ENCODE results near the gene NSG1. TPM values are rescaled to one million over a fixed set of nuclear protein-coding genes. Genes with fewer than 3 reads are reported as not detected.

The NSG1 gene
- polyA plus RNA-seq, 2 of the 4 experiments (the other 2 are of a cell fraction): 0.26 to 0.34 TPM

- Histone ChIP-seq H3K27ac (no peak overlapping the region), H3K4me2 (no peak overlapping the region), H3K4me3 (no peak overlapping the region), H3K9me3 (no peaks in the 10 kb centered on the region), H3K4me1 (no peaks in the 10 kb centered on the region)
- no peak for ATAC-seq
- ChIA-PET CTCF (no interaction called here), POLR2A (no interaction called here)
- TF ChIP-seq MYC (IDR thresholded peaks at IDR 0.05; ENCODE audit: borderline replicate concordance, low read length) (no peak), E2F6 (IDR thresholded peaks at IDR 0.05; ENCODE audit: borderline replicate concordance, low read depth) (no peak), KDM1A (IDR thresholded peaks at IDR 0.05; ENCODE audit: low read depth) (no peak), HMGXB4 (CRISPR knock-in tag; IDR thresholded peaks at IDR 0.05; ENCODE audit: borderline replicate concordance) (no peak), POLR2AphosphoS2 (conservative IDR thresholded peaks at IDR 0.05; ENCODE audit: low read length) (no peak), PHF8 (IDR thresholded peaks at IDR 0.05; ENCODE audit: borderline replicate concordance, low read depth) (no peak), REST (IDR thresholded peaks at IDR 0.05) (no peak), ATOH8 (CRISPR knock-in tag; IDR thresholded peaks at IDR 0.05; ENCODE audit: low read depth) (no peak), RCOR1 (IDR thresholded peaks at IDR 0.05; ENCODE audit: low read depth, low read length) (no peak), HES2 (IDR thresholded peaks at IDR 0.05) (no peak), MAFK (IDR thresholded peaks at IDR 0.05; ENCODE audit: partially characterized antibody) (no peak), MAX (IDR thresholded peaks at IDR 0.05) (no peak), ELK1 (IDR thresholded peaks at IDR 0.05; ENCODE audit: low read depth, low read length) (no peak), ZFP36 (IDR thresholded peaks at IDR 0.05; ENCODE audit: borderline replicate concordance, partially characterized antibody) (no peak), BCL3 (IDR thresholded peaks at IDR 0.05) (no peak), SREBF2 (IDR thresholded peaks at IDR 0.05) (no peak), ESRRA (IDR thresholded peaks at IDR 0.05; ENCODE audit: borderline replicate concordance, low read length) (no peak), EHF (CRISPR knock-in tag; IDR thresholded peaks at IDR 0.05) (no peak), RFX5 (IDR thresholded peaks at IDR 0.05) (no peak)
- no peak for DNase-seq (ENCODE audit: low read depth in 1 of 2, low spot score in 1 of 2)
- FAIRE-seq: no peak
- WGBS (ENCODE audit: missing lambda C conversion rate): 92% methylated on average over 9 of the region's 11 CpGs
Measured at GRCh38 chr4:4416981-4417380, 30.1 kb downstream of the NSG1 start.
